ENCODE data around the gene SPECC1.

GRCh38 chr17:20228860-20229259 is 219.7 kb downstream of the SPECC1 start:
- no peak for TF ChIP-seq CTCF (IDR thresholded peaks at IDR 0.05; ENCODE audit: insufficient read depth, low read depth, low read length)
- TF ChIP-seq EZH2 (IDR thresholded peaks at IDR 0.05; ENCODE audit: insufficient read depth, low read length): no peak

Data from astrocyte (in vitro differentiated cells and primary cell).